Islet of Langerhans (tissue), 1 donor: Measurements from ENCODE around the gene EID3.
A peak's percentile ranks its signal among the peaks of the same experiment; 100 is the strongest.
"Not testable (repeated sequence)": the region's sequence is repeated elsewhere in the genome, so short reads cannot be mapped to it uniquely, and the experiment has no call there.

Source experiments
- FAIRE-seq: peaks from one replicate; lab custom pipeline; 2011; peaks lifted over from hg19 to GRCh38; lab: Jason Lieb, UNC

The EID3 gene

DNA sequence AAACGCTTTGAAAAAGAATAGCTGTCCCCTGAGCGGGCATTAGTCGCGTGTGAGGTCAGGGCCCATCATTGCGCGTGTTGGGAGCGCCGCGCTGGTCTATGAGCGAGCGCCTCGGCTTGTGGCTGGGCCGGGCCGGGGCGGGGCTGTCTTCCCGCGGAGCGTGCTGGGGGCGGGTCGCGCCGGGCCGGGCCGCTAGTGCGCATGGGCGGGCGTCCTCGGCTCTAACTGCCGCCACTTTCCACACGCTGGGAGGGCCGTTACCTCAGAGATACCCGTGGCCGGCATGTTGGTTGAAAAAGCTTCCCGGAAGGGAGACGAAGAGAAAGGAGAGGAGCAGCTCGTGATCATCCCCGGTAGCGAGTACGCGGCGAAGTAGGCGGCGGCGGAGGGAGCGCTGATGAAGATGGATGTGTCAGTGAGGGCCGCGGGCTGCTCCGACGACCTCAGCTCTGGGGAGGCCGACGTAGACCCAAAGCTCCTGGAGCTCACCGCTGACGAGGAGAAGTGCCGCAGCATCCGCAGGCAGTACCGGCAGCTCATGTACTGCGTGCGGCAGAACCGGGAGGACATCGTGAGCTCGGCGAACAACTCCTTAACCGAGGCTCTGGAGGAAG lies at the start of gene EID3:
Gene EID3, plus strand, starts transcription at position 202 of the 614 bp plus-strand sequence. Its CDS starts 196 bp downstream, at position 398.
- FAIRE-seq, result no peak

DNA sequence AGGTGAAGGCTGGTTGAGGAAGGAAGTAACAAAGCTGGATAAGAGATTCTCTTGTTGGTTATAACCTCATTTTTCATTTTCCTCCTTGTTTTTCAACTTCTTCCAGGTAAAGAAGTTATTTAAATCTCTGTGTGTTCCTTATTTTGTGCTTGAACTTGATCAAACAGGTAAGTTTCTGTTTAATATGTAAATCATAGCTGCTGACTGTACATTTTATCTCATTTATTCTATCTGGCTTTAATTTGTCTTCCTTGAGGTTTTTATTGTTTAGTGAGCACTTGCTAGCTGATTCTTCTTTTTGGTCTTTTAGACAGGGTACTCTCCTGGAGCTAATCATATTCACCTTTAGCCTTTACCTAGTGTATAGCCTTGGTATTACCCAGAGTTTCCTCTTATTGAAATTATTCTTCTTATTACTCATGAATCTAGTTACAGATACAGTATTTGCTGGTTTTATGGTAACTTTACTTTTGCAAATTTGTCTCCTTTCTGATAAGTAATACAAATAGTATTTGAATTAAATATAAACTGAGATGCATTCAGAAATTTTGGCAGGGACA lies 45.5 kb upstream of the EID3 start:
- no peak for FAIRE-seq

DNA sequence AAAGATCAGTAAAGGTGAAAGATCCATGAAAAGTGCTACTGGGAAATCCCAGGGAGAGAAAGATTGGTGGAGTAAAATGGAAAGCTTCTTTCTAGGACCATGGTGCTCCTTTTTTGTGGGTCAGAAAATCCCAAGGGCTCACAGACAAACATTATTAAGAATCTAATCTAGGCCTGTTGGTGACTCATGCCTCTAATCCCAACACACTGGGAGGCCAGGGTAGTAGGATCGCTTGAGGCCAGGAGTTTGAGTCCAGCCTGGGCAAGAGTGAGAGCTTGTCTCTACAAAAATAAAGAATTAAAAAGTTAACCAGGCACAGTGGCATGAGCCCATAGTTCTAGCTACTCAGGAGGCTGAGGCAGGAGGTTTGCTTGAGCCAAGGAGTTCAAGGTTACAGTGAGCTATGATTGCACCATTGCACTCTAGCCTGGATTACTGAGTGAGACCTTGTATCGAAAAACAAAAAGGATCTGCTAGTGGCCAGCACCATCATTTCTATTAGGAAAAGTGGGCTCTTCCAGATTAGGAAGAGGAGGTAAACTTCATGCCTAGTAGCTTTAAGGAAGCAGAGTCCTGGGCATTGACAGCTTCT lies 45.0 kb upstream of the EID3 start:
- FAIRE-seq, result no peak

DNA sequence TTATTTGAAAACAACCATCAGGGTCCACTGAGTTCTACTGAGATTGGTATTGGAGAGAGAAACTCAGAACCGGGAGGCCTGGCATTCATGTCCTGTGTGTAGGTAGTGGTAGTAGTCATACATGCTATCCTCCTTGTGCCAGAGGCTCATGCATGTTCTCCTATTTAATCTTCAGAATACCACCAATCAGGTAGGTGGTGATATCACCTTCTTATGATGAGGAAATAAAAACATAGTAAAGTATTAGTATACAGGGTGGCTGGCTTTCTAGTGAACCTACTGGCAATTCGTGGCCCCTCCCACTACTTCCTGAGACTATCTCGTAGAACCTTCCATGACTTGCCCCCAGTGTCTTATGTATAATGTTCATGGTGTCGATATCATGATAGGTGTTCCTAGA lies 40.5 kb upstream of the EID3 start:
- no peak for FAIRE-seq

DNA sequence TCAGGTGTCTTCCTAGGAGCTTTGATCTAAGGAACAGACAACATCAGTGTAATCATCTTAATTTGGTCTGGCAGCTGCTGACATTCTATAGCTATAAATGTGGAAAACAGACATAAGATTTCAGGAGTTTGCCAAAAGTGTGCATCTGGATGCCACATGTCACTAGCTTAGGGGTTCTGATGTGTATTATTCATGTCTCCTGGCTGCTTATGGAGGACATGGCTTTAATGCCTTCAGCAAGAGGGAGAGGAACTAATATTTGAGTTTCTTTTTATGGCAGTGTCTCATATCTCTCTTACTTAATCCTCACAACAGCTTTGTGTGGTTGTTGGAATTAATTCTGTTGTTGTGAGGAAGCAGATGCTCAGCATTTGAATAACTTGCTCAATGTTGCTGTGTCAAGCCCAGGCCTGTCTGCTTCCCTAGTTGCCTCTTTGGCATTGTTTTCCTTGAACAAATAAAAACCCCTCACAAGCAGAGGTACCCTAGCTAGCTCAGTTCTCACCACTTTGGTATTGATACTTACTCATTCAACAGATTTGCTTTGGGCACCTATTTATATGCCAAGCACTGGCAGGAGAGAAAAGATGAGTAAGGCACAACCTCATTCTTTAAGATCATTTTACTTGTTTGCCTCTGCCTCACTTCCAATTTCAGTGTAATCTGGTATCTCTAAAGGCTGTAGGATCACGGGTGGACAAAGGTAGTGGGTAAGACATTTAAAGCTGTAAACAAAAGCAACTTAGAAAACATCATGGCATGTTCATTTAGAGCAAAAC lies 39.8 kb upstream of the EID3 start:
- FAIRE-seq, result no peak

DNA sequence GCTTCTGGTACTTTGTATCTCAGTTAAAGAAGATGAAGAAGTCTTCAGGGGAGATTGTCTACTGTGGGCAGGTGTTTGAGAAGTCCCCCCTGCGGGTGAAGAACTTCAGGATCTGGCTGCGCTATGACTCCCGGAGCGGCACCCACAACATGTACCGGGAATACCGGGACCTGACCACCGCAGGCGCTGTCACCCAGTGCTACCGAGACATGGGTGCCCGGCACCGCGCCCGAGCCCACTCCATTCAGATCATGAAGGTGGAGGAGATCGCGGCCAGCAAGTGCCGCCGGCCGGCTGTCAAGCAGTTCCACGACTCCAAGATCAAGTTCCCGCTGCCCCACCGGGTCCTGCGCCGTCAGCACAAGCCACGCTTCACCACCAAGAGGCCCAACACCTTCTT lies 38.1 kb upstream of the EID3 start:
- FAIRE-seq, result not testable (repeated sequence)

DNA sequence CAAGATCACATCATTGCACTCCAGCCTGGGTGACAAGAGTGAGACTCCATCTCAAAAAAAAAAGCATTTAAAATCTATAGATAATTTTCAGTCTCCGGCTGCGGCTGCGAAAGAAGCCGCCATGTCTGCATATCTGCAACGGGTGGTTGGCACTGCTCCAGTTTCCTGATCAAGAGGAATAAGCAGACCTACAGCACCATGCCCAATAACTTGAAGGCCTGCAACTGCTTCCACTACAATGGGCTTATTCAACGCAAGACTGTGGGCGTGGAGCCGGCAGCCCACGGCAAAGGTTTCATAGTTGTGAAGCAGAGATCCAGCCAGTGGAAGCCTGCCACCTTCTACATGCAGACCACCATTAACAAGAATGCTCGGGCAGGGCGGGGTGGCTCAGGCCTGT lies 30.6 kb upstream of the EID3 start:
- FAIRE-seq, result no peak

DNA sequence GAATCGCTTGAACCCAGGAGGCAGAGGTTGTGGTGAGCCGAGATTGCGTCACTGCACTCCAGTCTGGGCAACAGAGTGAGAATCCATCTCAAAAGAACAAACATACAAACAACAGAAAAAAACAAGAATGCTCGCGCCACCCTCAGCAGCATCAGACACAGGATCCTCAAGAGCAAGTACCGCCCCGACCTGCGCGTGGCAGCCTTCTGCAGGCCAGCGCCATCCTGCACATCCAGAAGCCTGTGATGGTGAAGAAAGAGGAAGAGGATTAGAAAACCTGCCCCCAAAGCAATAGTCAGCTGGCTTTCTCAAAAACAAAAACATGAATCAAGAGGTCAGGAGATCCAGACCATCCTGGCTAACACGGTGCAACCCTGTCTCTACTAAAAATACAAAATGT lies 30.0 kb upstream of the EID3 start:
- FAIRE-seq, result no peak

DNA sequence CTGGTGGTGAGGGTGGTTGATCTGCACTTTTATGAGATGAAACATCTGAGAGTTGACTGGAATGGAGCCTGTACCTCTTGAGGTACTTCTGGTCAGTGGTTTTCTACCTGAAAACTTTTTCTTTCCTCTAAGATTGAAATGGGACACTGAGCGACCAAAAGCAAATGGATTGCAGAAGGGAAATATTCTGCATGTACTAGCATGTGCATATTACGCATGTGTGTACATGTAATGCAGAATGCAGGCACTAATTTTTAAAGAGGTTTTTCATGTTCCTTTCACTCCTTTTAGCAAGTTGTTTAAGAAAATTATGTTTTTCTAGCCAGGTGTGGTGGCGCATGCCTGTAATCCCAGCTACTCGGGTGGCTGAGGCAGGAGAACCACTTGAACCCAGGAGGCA lies 28.7 kb upstream of the EID3 start:
- FAIRE-seq, result no peak

DNA sequence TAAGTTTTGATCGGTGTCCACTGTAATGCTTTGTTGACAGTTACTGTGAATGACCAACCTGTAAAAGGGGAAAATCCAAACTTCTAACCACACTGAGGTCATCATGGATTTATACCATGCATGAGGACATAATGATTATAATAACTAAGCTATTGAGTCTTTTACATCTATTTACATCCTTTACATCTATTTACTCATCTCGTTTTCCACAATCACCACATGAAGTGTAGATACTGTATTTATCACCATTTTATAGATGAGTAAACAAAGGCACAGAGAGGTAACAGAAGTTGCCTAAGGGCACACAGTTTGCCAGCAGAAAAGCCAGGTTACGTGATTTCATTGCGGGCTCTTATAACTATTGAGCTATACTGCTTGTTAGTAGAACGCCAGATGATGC lies 27.9 kb upstream of the EID3 start:
- FAIRE-seq, result no peak

DNA sequence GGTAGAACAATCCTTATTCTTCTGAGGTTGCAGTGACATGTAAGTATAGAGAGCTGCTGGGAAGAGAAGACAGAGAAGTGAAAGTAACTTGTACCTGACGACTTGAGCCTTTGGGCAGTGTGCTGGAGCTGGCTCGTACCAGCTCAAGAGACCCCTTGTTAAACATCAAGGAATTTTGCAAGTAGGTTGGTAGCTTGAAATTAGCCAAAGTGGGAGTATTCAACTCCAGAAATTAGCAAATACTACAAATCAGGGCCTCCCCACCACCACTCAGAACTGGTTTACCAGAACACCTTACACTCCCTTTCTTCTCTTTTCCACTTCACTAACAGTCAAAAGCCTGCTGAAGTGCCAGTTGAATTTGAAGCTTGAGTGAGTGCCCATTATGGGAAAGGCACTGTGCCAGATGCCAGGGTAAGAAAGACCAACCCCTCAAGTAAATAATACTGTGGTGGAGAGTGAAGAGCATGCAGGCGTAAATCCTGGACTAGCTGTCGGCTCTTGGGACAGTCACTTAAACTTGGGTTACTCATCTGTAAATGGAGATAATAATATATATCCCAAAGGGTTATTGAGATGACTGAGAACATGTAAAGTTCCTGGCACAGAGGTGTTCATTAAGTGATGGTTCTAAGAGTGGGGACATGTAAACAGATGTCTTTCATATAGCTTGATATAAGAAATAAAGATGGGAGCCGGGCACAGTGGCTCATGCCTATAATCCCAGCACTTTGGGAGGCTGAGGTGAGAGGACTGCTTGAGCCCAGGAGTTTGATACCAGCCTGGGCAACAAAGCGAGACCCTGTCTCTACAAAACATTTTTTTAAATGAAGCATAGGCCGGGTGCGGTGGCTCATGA lies 27.0 kb upstream of the EID3 start:
- no peak for FAIRE-seq

DNA sequence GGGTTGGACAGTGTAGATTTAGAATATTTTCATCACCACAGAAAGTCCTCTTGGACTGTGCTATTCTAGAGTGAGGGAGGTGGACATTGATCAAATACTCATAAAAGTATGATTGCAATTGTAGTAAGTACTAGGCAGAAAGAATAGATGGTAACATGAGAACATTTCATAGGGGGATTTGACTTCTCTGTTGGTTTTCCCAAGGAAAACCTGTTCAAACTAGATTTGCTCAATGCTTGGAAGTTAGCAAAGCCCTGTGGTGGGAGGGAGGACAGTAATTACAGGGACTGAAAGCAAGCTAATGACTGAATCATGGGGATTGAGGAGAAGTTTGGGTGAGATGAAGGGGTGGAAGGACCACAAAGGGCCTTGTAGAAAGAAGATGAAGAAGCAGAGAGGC lies 24.4 kb upstream of the EID3 start:
- FAIRE-seq, result no peak

DNA sequence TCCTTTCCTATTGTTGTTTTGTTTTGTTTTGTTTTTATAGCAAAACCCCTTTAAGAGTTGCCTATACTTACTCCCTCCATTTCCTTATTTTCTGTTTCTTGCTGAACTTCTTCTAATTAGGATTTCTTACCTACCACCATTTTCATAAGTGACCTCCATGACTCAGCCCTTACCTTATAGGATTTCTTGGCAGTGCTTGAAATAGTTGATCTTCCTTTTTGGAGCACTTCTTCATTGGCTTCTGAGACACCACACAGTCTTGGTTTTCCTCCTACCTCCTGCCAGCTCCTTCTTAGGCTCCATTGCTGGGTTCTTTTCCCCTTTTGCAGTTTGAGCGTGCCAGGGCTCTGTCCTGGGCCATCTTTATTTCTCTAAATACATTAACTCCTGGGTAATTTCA lies 23.4 kb upstream of the EID3 start:
- FAIRE-seq, result no peak

DNA sequence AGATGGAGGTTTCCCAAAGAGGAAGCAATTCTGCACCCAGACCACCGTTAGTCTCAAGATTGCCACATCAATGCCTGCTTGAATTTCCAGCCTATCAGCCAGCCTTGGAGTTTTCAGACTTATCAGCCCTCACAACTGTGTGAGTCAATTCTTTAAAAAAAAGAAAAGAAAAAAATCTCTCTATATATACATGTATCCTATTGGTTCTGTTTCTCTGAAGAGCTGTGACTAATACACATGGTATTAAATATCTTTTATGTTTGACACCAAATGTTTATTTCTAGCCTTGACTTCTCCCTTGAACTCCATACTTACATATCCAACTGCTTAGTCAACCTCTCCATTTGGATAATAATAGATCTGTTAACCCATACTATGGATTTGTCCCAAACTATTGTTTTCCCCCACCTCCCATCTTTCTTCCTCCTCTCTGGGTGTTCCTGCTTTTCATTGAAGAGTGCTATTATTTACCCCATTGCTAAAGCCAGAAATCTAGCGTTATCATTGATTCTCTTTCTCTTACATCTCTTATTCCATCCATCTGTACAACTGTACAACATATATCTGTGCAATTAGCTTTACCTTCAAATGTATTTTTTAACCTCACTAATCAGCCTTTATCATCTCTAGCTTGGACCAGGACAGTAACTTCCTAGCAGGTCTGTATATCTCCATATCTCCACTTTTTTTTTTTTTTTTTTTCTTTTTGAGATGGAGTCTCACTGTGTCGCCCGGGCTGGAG lies 22.7 kb upstream of the EID3 start:
- no peak for FAIRE-seq

DNA sequence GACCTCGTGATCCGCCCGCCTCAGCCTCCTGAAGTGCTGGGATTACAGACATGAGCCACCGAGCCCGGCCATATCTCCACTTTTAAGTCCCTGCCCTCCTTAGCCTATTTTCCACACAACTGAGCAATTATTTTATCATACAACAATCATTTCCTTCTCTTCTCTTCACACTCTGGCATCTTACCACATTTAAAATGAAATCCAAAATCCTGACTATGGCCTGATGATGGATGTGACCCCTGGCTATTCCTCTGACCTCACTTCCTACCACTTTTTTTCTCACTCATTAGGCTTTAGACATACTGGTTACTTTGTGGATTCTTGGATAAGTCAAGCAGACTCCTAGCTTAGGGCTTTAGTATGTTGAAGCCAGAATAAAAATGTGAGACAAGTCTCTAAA lies 21.9 kb upstream of the EID3 start:
- FAIRE-seq, result no peak

DNA sequence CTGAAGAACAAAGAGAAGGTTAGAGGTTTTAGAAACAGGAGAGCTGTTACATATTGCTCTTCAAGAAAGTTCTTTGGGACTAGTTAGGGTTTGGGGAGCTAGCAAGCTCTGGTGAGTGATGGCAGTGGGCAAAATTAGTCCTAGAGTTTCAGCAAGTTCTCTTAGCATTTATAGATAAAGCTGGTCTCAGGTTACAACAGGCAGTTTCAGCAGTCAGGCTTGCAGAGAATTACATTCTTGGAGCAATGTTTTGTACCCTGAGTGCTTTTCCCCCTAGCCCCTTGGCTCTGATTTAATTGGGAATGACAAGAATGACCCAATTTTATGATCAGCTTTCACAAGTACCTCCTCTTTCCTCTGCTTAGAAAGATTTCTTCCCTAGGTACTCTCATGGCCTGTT lies 21.4 kb upstream of the EID3 start:
- FAIRE-seq, result no peak

DNA sequence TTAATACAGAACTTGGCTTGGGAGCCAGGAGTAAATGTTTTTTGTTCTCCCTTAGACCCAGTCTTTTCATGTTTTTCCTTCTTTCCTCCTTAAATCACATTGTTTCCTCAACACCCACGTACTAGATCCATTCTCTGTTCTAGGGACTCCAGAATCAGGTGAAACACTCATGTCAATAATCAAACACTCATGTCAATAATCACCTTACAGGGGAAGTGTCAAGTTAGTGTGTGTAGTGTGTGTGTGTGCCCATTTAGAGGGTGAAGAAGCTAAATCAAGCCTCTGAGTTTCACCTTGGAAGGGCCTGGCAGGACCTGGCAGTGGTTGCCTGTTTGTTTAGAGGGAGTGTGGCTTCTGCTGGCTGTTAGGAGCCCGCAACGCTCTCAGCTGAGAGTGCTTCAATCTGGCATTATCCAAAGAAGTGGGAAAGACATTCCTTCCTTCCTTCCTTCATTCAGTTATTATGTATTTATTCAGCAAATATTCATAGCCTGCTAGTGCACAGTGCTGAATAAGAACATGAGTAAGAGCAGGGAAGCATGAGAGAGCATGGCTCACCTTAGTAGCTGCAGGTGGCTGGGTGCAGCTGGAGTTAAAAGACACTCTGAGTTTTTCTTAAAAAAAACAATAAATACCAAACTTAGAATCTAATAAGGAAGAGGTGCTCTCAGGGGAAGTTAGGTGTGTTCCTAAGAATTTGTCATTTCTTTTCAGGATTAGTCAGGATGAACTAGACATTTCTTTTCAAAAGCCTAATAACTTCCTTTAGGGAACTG lies 17.6 kb upstream of the EID3 start:
- no peak for FAIRE-seq

DNA sequence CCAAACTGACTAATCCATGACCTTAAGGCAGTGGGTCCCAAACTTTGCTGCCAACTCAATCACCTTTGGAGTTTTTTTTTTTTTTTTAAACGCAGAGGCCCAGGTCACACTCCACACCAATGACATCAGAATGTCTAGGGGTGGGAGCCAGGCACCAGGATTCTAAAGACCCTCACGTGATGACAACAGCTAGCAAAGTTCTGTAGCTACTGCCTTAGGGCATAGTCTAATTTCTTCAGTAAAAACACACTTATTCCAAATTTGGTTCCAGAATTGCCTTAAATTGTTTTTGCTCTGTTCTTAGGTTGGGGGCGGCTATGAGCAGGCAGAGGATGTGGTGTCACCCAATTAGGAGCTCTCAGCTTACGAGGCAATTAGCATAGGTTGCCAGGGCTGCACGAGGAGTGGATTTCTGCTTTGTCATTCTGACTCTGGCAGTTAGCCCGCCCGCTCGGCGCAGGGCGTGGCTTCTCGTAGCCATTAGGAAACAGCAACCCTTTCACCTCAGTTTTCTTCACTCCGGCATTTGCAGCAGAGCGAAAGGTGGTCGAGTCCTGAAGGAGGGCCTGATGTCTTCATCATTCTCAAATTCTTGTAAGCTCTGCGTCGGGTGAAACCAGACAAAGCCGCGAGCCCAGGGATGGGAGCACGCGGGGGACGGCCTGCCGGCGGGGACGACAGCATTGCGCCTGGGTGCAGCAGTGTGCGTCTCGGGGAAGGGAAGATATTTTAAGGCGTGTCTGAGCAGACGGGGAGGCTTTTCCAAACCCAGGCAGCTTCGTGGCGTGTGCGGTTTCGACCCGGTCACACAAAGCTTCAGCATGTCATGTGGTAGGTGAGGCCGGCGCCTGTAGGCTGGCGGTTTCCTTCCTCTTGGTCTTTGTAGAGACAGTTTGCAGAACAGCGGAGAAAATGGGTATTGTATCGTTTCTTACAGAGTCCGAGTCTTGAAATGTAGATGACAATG lies 16.7 kb upstream of the EID3 start:
- peak; percentile 71 for FAIRE-seq

DNA sequence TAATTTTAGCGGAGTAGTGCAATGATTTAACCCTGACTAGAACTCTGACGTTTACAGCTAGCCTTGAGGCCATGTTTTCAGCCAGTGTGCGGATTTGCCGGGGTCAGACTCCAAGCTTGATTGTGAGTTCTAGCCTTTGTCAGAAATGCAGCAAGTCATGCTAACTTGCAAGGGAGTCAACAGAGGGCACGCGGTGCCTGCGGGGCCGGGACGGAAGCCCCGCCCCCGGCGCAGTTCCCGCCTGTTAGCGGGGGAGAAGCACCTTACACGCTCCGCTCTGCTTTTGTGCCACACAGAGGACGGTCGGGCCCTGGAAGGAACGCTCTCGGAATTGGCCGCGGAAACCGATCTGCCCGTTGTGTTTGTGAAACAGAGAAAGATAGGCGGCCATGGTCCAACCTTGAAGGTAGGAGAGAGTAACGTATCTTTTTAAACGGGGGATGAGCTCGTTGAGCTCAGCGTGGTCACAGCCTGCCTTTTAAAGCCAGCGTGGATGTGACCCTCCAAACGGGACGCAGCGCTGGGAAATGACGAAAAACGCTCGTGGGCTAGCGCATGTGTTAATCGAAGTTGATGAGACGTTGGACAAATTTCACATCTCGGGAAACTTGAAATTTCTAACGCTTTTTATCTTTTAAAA lies 14.8 kb upstream of the EID3 start:
- FAIRE-seq, result no peak
